Left hindlimb (tissue), 1 donor: Measurements from ENCODE around the gene TSPAN17.
"Not testable (repeated sequence)": the region's sequence is repeated elsewhere in the genome, so short reads cannot be mapped to it uniquely, and the experiment has no call there.

Experiments used
- DNase-seq: peaks from one replicate; pipeline ENCODE4 v3.0.0-alpha.2; 2018

TSPAN17 gene, protein sequence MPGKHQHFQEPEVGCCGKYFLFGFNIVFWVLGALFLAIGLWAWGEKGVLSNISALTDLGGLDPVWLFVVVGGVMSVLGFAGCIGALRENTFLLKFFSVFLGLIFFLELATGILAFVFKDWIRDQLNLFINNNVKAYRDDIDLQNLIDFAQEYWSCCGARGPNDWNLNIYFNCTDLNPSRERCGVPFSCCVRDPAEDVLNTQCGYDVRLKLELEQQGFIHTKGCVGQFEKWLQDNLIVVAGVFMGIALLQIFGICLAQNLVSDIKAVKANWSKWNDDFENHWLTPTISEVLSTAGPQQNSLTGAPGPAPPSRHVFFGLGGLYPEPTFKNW

DNA sequence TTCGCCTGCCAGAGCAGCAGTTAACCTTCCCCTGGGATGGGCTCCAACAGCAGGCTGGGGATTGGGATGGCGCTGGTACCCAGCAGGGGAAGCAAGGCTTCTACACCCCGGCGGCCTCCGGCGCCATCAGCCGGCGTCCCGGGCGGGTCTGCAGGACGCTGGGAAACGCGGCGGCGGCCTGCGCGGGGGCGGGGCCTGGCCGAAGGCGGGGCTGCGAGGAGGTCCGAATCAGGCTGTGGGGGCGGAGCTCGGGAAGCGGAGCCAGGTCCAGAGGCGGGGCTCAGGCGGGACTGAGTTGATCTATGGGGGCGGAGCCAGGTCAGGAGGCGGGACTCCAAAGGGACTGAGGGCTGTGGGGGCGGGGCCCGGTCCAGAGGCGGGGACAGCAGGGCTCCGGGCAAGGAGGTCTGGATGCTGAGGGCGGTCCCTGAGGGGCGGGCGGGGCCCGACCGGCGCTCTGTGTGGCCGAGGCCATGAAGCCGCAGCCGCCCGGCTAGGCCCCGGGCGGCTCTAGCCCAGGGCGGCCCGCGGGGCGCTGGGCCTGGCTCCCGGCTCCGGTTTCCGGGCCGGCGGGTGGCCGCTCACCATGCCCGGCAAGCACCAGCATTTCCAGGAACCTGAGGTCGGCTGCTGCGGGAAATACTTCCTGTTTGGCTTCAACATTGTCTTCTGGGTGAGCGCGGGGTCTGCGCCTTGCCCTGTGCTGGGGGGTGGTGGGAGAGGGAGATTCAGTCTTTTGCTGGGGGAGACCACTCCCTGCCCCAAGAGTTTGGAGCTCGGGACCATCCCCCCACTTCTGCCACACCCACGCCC, at the start of gene TSPAN17:
TSS of gene TSPAN17 (plus strand) at position 455 of the 813 bp plus-strand sequence. CDS start at position 587, 132 bp downstream.
- DNase-seq, result peak; percentile 100

DNA sequence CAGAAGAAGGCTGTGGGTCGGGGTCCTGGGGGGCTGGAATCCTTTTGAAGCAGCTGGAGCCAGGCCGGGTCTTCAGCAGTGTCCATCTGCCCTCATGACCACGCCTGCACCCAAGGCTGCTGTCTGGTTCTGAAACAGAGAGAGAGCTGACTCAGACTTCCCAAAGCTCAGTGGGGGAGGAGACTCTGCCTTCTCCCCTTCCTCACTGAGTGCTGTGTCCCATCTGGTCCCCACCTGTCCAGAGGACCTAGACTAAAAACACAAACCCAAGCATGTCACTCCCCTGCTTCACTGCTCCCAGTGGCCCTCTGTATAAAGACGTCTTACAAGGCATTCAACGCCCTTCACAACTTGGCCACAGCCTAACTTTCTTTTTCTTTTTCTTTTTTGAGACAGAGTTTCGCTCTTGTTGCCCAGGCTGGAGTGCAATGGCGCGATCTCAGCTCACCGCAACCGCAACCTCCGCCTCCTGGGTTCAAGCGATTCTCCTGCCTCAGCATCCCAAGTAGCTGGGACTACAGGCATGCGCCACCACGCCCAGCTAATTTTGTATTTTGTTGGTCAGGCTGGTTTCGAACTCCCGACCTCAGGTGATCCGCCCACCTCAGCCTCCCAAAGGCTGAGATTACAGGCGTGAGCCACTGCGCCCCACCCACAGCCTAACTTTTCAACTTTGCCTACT, 47.4 kb upstream of the TSPAN17 start:
- not testable (repeated sequence) for DNase-seq

DNA sequence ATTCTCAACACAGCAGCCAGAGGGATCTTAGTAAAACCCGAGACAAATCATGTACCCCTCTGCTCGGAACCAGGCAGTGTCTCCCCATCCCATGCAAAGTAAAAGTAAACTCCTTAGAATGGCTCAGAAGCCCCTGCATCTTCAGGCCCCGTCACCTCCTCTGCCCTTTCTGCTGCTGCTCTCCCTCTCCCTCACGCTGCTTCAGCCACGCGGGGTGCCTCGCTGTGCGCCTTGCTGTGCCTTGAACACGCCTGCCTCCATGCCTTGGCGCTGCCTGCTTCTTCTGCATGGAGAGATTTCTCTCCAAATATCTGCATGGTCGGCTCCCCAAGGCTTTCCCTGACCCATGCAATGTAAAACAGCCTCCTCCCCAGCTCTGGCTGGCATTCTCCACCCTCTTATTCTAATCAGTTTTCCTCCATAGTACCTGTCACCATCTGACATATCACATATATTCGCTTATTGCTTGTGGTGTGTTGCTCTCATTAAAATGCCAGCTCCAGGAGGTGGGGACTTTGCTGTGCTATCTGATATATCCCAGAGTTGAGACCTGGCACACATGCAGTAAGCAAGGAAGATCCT, 45.3 kb upstream of the TSPAN17 start:
- DNase-seq, result no peak

DNA sequence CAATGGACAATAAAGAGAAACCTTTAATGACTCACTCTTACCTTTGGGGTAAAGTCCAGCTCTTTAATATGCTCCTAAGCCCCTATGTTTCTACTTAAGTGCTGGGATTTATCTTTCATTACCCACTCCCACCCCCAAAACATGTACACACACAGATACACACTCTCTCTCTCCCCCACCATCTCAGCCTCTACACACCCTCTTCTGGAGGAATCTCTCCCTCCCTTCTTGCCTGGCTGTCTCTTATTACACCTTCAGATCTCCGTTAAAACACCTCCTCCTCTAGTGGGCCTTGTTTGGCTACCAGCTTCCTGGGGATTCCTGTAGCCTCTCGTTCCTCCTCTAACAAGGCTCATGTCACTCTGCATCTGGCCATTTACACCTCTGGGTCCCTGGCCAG, 44.2 kb upstream of the TSPAN17 start:
- DNase-seq, result no peak

DNA sequence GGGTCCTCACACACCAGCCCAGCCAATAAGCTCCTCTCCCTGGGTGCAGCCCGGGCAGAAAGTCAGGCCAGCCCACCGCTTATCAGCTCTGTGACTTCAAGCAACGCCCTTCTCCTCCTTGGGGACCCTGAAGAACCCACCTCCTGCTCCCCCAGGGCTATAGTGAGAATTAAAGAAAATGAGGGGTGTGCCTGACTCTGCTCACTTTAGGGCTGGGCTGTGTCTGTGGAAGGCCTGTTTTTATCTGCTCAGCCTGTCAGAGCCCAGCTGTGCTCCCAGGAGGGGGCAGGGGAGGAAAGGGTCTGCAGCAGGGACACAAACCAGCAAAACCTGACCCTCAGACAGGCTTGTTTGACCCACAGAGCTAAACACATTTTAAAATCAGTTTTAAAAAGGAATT, 41.3 kb upstream of the TSPAN17 start:
- DNase-seq, result no peak

DNA sequence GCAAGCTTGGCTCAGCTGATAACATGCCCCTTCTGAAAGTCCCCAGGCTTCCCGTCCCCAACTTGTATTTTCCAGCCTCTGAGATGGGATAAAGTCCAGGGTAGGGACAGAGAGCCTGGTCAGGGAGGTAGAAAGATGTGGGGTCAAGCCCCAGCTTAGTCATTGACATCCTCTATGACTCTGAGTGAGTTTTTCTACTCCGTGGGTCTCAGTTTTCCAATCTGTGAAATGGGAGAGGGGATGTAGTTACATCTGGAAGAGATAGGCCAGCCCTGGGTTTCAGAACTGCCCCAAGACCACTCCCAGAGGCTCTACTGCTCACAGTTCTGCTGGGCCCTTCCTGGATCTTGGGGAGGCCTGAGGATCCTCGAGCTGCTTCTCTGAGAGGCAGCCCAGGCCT, 40.4 kb upstream of the TSPAN17 start:
- no peak for DNase-seq

DNA sequence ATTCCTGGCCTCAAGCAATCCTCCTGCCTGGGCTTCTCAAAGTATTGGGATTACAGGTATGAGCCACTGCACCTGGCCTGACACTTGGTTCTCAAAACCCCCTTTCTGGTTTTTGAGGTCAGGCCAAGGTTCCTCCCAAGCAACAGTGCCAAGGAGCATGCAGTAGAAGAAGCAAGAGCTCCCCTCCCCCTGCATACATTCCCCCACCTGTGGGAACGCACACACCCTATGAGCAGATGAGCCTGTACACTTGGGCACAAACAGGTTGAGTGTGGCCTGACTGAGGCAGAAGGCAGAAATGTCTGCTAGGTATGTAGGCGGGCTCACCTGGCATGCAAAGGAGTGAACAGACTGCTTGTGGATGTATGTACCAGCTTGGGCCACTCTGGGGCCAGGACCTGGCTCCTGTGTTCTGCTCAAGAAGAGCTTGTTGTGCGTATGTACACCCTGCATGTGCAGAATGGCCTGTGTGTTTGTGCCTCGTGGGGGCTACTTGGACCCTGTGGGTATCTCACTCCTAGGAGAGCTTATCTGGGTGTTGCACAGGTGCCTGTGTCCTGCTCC, 39.1 kb upstream of the TSPAN17 start:
- DNase-seq, result no peak

DNA sequence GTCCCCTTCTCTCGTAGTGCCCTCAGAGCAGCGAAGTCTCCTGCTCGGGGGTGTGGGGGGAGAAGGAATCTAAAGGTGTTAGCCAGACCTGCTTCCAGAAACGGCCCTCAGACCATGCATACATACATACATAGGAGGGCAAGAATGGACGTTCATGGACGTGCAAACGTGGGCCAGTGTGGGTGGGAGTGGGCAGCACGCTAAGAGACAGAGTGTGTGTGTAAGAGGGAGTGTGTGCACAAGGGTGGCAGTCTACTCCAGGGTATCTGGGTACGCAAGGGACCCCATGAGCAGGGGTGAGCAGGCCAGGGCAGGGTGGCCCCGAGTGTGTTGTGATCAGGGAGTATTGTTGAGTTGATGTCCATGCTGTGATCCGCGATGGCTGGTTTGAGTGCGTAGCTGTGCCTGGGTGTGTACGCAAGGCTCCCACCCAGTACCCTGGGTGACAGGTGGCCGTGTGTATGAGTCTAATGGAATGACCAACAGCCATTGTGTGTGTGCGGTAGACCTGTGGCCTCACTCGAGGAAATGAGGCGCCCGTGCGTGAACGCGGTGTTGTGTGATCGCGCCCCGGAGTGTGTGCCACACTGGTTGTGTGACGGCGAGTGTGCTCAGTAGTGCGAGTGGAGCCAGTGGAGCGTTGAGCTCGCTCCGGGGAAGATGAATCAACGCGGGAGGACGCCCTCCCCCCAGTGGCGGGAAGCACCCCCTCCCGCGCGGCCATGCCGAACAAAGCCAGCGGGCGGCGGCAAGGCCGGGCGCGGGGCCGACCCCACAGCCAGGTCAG, 38.2 kb upstream of the TSPAN17 start:
- no peak for DNase-seq

DNA sequence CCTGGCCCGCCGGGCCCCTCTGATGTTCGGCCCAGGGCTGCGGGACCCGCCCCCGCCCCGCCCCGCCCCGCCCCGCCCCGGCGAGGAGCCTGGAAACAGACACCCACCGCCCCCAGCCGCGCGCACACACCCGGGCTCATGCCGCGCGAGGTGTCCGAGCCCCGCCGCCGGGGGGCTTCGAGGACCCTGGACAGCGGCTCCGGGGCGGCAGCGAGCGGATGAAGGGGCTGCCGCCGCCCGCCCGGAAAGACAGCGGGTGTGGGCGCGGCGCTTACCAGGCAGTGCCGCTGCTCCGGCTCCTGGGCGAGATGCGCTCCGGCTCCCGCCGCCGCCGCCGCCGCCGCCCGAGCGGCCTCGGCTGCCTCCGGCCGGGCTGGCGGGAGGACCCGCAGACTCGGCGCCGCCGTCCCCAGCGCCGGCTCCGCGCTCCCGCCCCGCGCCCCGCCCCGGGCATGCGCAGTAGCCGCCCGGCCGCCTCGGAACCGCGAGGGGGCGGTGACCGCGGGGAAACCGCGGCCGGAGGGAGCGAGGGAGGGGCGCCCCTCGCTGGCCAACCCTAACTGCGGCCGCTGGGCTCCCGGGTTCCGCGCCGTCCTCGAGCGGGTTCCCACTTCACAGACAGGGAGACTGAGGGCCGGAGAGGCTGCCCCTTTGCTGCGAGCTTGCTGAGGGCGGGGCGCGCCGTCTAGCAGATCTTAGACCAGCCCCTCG, 37.4 kb upstream of the TSPAN17 start, which contains the start of gene GPRIN1:
TSS of gene GPRIN1 (minus strand) at position 433 of the 711 bp plus-strand sequence. CDS start 10,322 bp downstream, outside the sequence.
- peak; percentile 61 for DNase-seq

DNA sequence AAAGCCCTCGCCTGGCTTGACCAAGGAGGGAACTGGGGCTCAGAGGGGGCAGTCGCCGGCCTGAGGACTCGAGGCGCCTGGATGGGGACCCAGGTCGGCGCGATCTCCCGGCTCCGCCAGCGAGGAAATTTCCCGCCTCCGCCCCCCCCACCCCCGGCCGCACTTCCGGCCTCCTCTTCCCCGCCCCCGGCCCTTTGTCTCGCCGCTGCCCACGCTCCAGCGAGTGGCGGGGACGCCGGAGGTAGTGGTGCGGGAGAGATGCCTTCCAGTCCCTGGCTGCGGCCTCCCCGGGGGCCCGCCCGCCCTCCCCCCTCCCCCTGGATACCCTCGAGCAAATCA, 36.9 kb upstream of the TSPAN17 start:
- DNase-seq, result no peak

DNA sequence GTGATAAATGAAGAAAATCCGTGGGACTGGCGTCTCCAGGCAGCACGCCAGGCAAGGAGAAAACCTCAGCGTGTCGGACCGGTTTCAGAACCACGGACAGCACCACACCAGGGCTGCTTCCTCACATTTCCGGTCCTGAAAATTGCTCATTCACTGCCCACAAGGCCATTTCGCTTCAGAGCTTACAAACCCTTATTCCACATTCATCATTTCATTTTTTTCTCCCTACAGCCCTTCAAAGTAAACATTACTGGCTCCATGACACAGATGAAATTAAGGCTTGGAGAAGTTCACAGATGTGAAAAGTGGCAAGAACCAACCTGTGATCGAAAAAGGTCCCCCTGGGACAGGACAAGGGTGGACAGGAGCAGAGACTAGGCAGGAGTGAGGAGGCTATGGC, 35.8 kb upstream of the TSPAN17 start:
- peak; percentile 81 for DNase-seq

DNA sequence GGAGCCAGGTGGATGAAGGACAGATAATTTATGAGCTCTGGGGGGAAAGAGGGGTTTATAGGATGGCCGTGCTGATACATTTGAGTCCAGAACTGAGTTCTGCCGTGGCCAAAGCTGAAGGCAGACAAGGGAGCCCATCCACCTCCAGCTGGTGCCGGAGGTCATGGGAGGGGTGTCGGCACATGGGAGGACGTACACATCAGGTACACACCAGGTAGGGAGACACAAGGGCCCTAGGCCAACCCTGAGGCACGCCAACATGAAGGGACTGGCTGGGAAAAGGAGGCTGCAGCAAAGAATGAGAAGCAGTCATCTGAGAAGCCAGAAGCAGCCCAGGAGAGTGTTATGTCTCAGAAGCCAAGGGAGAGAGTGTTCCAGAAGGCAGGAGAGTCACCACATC, 35.3 kb upstream of the TSPAN17 start:
- DNase-seq, result no peak

DNA sequence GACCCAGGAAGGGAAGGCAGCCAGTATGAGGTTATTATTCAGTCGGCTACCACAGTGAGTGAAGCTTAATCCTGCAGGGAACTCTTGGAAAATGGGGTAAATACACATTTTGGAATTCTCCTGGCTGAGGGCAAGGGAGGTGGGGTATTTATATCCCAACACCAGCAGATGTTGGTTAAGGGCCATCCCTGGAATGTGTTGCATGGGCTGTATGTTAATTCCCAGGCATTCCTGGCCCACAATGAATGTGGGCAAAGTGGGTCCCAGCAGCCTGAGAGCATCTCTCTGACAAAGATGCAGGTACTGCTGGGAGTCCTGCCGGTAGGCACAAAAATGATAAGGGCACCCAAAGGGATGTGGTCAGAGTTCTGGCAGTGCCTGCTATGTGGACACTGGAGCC, 34.4 kb upstream of the TSPAN17 start:
- no peak for DNase-seq

DNA sequence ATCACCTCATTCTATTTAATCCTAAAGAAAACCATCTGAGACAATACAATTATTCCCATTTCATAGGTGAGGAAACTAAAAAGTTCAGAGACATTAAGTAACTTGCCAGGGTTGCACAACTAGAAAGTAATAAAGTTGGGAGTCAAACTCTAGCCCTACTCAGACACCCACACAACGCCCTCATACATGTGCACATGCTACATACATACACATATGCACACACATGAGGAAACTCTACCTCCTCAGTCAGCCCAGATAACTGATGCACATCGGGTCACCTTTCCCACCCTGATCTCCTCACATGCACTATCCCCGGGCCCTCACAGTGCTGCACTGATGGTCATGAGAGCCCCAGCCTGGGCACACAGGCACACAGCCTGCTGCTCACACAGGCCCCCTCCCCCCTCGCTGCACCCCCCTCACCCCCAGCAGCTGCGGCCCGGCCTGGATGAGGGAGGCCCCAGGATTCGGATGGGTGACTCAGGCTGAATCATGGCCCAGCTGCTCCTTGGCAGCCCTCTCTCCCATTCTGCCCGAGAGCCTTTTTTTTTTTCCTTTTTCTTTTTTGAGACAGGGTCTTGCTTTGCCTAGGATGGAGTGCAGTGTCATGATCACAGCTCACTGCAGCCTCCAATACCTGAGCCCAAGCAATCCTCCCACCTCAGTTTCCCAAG, 32.3 kb upstream of the TSPAN17 start:
- DNase-seq, result no peak

DNA sequence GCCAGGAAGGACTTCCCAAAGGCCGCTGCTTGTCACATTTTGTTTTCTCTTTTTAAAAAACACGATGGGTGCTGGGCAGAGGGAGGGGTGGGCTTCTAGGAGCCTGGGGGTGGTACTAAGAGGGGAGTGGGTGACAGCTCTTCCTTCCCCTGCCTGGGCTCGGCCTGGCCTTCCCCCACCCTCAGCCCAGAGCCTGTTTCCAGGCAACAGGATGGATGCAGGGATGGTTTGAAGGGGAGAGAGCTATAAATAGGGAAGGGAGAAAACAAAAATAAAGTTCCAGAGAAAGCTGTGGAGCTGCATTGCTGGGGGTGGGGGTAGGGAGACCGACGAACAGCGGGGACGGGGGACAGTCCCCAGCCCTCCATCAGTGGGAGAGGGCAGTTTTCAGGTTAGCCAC, 30.8 kb upstream of the TSPAN17 start:
- DNase-seq, result no peak

DNA sequence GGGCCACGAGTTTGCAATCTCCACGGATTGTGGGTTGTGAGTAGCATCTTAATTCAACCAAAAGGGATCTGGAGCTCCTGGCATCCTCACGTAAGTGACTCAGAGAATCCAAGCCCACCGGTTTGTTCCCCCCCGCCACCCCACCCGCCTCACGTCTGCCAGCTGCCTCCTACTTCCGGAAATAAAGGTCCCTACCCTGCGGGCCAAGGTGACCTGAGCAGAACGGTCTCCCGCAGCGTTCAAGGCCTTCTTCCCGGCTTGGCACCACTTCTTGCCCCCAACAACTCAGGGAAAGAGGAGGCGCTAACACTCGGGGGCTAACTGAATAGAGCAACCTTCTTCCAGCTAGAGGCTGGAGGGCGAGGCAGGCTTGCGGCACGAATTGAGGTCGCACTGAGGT, 28.5 kb upstream of the TSPAN17 start:
- no peak for DNase-seq

DNA sequence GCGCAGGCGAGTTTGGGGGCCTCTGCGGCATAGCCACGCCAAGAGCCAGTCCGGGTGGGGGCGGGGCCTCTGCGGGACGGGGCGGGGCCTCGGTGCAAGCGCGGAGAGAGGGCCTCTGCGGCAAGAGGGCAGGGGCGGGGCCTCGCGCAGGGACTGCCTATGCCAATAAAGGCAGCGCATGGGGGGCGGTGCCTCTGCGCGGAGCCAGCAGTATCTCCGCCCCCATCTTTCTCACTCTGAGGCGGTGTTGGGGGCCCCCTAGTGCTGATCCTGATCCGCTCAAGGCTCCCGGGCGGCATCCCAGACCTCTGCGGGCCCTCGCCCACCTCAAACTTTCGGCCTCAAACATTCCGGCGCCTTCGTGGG, 28.1 kb upstream of the TSPAN17 start:
- DNase-seq, result peak; percentile 81

DNA sequence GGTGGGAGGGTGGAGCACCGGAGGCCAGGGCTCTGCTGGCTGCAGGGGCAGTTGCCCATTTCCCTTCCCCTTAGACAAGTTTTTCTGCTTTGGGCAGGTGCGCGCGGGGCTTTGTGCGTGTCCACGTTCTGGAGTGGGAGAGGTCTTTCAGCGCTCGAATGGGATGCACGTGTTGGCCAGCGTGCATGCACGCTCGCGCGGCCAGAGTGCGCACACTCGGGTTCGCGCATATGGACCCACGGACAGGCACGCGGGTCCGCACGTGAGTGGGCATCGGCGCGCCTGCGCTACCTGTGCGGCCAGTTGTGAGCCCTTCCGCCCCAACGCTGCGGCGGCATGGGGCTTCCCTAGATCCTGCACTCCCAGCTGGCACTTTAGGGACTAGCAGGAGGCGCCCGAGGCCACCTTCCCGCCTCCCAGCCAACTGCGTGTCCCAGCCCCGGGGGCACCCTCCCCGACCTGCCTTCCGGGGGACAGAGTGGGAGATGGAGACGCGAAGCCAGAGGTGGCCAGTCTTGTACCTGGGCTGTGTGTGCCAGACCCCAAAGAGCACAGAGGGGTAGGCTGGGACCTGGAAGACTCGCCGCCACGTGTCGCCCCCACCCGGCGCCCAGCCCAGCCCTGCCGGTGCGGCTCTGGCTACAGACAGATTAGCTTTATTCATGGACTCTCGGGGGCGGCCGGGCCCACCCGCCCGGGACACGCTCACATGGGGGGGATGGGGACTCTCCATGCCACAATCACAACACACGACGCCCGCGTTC, 27.5 kb upstream of the TSPAN17 start:
- no peak for DNase-seq

DNA sequence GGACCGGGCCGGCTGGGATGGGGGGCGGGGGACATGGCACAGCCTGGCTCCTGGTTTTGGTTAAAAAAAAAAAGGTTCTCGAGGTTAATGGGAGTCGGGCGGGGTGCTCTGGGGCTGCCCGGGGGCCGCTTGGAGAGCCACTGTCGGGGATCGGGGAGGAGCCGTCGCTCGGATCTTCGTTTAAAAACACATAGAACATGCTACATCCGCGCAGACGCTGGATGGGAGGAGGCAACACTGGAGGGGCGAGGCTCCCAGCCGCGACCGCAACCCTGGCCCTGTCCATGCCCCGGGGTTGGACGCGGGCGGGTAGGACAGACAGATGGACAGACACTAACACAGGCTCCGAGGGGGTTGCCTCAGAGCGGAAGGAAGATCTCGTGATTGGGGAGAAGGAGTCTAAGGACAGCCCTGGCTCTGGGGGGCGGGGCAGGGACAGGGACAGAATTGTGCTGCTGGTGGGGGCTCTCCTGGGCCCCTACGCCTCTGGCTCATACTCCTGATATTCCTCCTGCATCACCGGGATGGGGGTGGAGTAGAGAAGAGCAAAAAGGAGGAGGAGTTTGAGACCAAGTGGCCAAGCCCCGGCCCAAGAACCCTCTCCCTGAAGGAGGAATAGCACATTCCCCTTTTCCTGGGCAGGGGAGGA, 26.8 kb upstream of the TSPAN17 start:
- no peak for DNase-seq

DNA sequence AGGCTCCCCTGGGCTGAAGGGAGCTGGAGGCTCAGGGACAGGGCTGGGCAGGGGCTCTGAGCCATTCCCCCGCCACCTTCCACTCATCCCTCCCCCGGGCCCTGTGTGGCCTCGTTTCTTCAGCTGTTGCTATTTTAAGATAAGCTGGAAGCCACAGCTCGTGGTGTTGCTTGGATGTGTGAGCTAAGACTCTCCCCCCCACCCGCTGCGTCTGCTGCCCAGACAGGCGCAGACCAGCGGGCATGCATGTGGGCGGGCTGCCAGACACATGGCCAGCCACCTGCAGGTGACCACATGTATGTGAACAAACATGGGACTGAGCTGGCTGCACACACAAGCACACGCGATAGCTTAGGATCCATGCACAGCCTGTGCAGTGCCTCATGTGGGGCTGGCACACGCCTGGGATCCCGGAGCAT, 25.6 kb upstream of the TSPAN17 start:
- DNase-seq, result no peak
